Neural cell (in vitro differentiated cells): ENCODE results near the gene TPMT. TPM values are rescaled to one million over a fixed set of nuclear protein-coding genes. Genes with fewer than 3 reads are reported as not detected.

Experiments used
- H2AFZ ChIP-seq: fragments of 200-600, 300-800 bp; sonication (generic), shearing (Covaris generic); 2 replicates; pipeline ENCODE4 v1.6.0; 2014; ENCODE audit warnings: low read depth, mild to moderate bottlenecking, antibody characterized with exemption, low read length, moderate library complexity
- H3F3A ChIP-seq: fragments of 200-600 bp; shearing (Covaris generic); 2 replicates; pipeline ENCODE4 v1.6.1; 2016; ENCODE audit warnings: mild to moderate bottlenecking, moderate library complexity, mixed read lengths, antibody characterized with exemption, low read length; ENCODE audit not compliant: insufficient read depth, poor library complexity, severe bottlenecking
- H3K27ac ChIP-seq: fragments of 200-600, 300-800 bp; sonication (generic), shearing (Covaris generic); 2 replicates; pipeline ENCODE4 v1.5.1; 2014; ENCODE audit warnings: mild to moderate bottlenecking, low read length, moderate library complexity
- H3K27me3 ChIP-seq: fragments of 300-800, 200-600 bp; sonication (generic), shearing (Covaris generic); 2 replicates; pipeline ENCODE4 v1.6.0; 2014; ENCODE audit warnings: mild to moderate bottlenecking, low read depth, low read length, moderate library complexity; ENCODE audit not compliant: insufficient read depth
- H3K36me3 ChIP-seq: fragments of 300-800, 200-600 bp; sonication (generic), shearing (Covaris generic); 2 replicates; pipeline ENCODE4 v1.5.1; 2014; ENCODE audit warnings: mild to moderate bottlenecking, antibody characterized with exemption, low read length, moderate library complexity; ENCODE audit not compliant: insufficient read depth
- H3K4me2 ChIP-seq: fragments of 300-800, 200-600 bp; sonication (generic), shearing (Covaris generic); 2 replicates; pipeline ENCODE4 v1.6.0; 2014; ENCODE audit warnings: mild to moderate bottlenecking, low read length
- H3K4me3 ChIP-seq: fragments of 300-800, 200-600 bp; sonication (generic), shearing (Covaris generic); 2 replicates; pipeline ENCODE4 v1.5.1; 2014; ENCODE audit warnings: mild to moderate bottlenecking, low read length, moderate library complexity
- H3K79me2 ChIP-seq: fragments of 200-600 bp; shearing (Covaris generic); replicated peaks from 2 replicates; pipeline ENCODE4 v1.6.0; 2014; ENCODE audit warnings: mild to moderate bottlenecking, low read length, moderate library complexity; ENCODE audit not compliant: insufficient read depth
- H3K9ac ChIP-seq: fragments of 300-800, 200-600 bp; sonication (generic), shearing (Covaris generic); 2 replicates; pipeline ENCODE4 v1.6.1; 2016; ENCODE audit warnings: mild to moderate bottlenecking, low read length, mixed read lengths
- H3K9me2 ChIP-seq: fragments of 200-600 bp; shearing (Covaris generic); 2 replicates; pipeline ENCODE4 v1.6.1; 2016; ENCODE audit warnings: mild to moderate bottlenecking, low read length, mixed read lengths; ENCODE audit not compliant: insufficient read depth
- H3K9me3 ChIP-seq: fragments of 200-600, 300-800 bp; sonication (generic), shearing (Covaris generic); 2 replicates; pipeline ENCODE4 v1.6.1; 2016; ENCODE audit warnings: mild to moderate bottlenecking, mixed run types, low read length, moderate library complexity, mixed read lengths
- H4K20me1 ChIP-seq: fragments of 200-600 bp; shearing (Covaris generic); 2 replicates; pipeline ENCODE4 v1.6.1; 2016; ENCODE audit warnings: mild to moderate bottlenecking, mixed run types; ENCODE audit not compliant: insufficient read depth
- EP300 ChIP-seq: fragments of 450-650 bp; conservative IDR thresholded peaks from 2 replicates; pipeline ENCODE4 v1.6.1; 2014; ENCODE audit warnings: antibody characterized with exemption, mild to moderate bottlenecking, moderate library complexity; ENCODE audit not compliant: poor library complexity, severe bottlenecking
- EZH2 ChIP-seq: fragments of 200-600, 300-800 bp; shearing (Covaris generic), sonication (generic); IDR thresholded peaks from 2 replicates; pipeline ENCODE4 v1.6.1; 2014; ENCODE audit warnings: antibody characterized with exemption, low read length, borderline replicate concordance, mild to moderate bottlenecking; ENCODE audit not compliant: insufficient read depth, poor library complexity, severe bottlenecking
- MXI1 ChIP-seq: fragments of 450-650 bp; conservative IDR thresholded peaks from 2 replicates; pipeline ENCODE4 v1.6.1; 2014; ENCODE audit warnings: antibody characterized with exemption, mild to moderate bottlenecking; ENCODE audit not compliant: poor library complexity, severe bottlenecking
- POLR2AphosphoS5 ChIP-seq: IDR thresholded peaks from 2 replicates; pipeline ENCODE4 v1.6.1; 2012
- RAD21 ChIP-seq: fragments of 450-650 bp; conservative IDR thresholded peaks from 2 replicates; pipeline ENCODE4 v1.6.1; 2014; ENCODE audit warnings: antibody characterized with exemption, mild to moderate bottlenecking, moderate library complexity
- REST ChIP-seq: IDR thresholded peaks from 2 replicates; pipeline ENCODE4 v1.6.1; 2012; ENCODE audit warnings: borderline replicate concordance
- SMC3 ChIP-seq: fragments of 450-650 bp; conservative IDR thresholded peaks from 2 replicates; pipeline ENCODE4 v1.6.1; 2014; ENCODE audit warnings: antibody characterized with exemption, mild to moderate bottlenecking, moderate library complexity; ENCODE audit not compliant: poor library complexity
- TAF1 ChIP-seq: IDR thresholded peaks from 2 replicates; pipeline ENCODE4 v1.6.1; 2012; ENCODE audit warnings: low read depth
- polyA plus RNA-seq: library from polyadenylated mRNA; depleted of rRNA; stranded (reverse); fragments of >200 nt; gene quantifications from 2 replicates; pipeline ENCODE4 v1.2.3, GENCODE V29; 2014
- TF ChIP-seq, protein P1 (sequence below): fragments of 450-650 bp; IDR thresholded peaks from 2 replicates; pipeline ENCODE4 v1.5.1; 2014; ENCODE audit warnings: antibody characterized with exemption, mild to moderate bottlenecking, moderate library complexity; ENCODE audit not compliant: poor library complexity, severe bottlenecking

TPMT gene
- polyA plus RNA-seq, 1 donor from 2014 or later, result 5.7 TPM

GRCh38 chr6:18080544-18080943 lies 74.3 kb downstream of the TPMT start:
- H3K9ac ChIP-seq, result no peak overlapping the region

DNA sequence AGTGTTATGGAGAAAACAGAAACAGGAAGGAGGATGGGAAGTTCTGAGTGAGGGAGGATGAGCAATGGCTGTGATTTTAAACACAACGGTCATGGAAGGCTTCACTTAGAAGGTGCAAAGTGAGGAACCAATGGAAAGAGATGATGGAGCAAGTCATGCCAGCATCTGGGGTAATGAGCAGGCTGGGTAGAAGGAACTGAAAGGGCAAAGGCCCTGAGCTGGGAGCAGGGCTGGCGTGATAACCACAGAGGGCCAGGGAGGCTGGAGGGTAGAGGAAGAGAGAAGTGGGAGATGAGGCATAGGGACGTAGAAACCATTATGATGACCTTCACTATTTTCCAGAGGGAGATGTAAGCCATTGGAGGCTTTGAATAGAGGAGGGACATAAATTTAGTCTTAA lies 76.0 kb downstream of the TPMT start:
- no peak for TF ChIP-seq MXI1
- no peak for TF ChIP-seq RAD21
- no peak for TF ChIP-seq EZH2
- TF ChIP-seq, protein P1, sequence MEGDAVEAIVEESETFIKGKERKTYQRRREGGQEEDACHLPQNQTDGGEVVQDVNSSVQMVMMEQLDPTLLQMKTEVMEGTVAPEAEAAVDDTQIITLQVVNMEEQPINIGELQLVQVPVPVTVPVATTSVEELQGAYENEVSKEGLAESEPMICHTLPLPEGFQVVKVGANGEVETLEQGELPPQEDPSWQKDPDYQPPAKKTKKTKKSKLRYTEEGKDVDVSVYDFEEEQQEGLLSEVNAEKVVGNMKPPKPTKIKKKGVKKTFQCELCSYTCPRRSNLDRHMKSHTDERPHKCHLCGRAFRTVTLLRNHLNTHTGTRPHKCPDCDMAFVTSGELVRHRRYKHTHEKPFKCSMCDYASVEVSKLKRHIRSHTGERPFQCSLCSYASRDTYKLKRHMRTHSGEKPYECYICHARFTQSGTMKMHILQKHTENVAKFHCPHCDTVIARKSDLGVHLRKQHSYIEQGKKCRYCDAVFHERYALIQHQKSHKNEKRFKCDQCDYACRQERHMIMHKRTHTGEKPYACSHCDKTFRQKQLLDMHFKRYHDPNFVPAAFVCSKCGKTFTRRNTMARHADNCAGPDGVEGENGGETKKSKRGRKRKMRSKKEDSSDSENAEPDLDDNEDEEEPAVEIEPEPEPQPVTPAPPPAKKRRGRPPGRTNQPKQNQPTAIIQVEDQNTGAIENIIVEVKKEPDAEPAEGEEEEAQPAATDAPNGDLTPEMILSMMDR, result no peak
- no peak for TF ChIP-seq SMC3
- no peak for TF ChIP-seq POLR2AphosphoS5
- no peak for TF ChIP-seq REST
- H3K9me2 ChIP-seq, result no peaks in the 10 kb centered on the region
- no peak overlapping the region for H2AFZ ChIP-seq
- no peak overlapping the region for H3K27ac ChIP-seq
- no peak overlapping the region for H3K4me3 ChIP-seq
- H4K20me1 ChIP-seq, result no peaks in the 10 kb centered on the region
- no peaks in the 10 kb centered on the region for H3K27me3 ChIP-seq
- no peaks in the 10 kb centered on the region for H3K9me3 ChIP-seq
- H3K9ac ChIP-seq, result no peak overlapping the region
- no peak overlapping the region for H3K4me2 ChIP-seq
- H3K36me3 ChIP-seq, result no peaks in the 10 kb centered on the region
- H3K79me2 ChIP-seq, result no peaks in the 10 kb centered on the region
- H3F3A ChIP-seq, result no peaks in the 10 kb centered on the region

More at GRCh38 chr6:18080544-18080943, 74.3 kb downstream of the TPMT start:
- Histone ChIP-seq H3K27ac (no peak overlapping the region), H3K36me3 (no peaks in the 10 kb centered on the region), H4K20me1 (no peaks in the 10 kb centered on the region), H3K9me3 (no peaks in the 10 kb centered on the region), H3K9me2 (no peaks in the 10 kb centered on the region), H3K27me3 (no peaks in the 10 kb centered on the region), H3F3A (no peaks in the 10 kb centered on the region), H3K4me3 (no peak overlapping the region), H2AFZ (no peak overlapping the region), H3K4me2 (no peak overlapping the region), H3K79me2 (no peaks in the 10 kb centered on the region)
- TF ChIP-seq TAF1, result no peak
- TF ChIP-seq, protein P1, result no peak
- no peak for TF ChIP-seq POLR2AphosphoS5
- TF ChIP-seq RAD21, result no peak
- no peak for TF ChIP-seq MXI1
- TF ChIP-seq SMC3, result no peak
- TF ChIP-seq EP300, result no peak
- no peak for TF ChIP-seq REST
- no peak for TF ChIP-seq EZH2
